ENCODE measurements around the gene SLC22A17.

The SLC22A17 gene

DNA sequence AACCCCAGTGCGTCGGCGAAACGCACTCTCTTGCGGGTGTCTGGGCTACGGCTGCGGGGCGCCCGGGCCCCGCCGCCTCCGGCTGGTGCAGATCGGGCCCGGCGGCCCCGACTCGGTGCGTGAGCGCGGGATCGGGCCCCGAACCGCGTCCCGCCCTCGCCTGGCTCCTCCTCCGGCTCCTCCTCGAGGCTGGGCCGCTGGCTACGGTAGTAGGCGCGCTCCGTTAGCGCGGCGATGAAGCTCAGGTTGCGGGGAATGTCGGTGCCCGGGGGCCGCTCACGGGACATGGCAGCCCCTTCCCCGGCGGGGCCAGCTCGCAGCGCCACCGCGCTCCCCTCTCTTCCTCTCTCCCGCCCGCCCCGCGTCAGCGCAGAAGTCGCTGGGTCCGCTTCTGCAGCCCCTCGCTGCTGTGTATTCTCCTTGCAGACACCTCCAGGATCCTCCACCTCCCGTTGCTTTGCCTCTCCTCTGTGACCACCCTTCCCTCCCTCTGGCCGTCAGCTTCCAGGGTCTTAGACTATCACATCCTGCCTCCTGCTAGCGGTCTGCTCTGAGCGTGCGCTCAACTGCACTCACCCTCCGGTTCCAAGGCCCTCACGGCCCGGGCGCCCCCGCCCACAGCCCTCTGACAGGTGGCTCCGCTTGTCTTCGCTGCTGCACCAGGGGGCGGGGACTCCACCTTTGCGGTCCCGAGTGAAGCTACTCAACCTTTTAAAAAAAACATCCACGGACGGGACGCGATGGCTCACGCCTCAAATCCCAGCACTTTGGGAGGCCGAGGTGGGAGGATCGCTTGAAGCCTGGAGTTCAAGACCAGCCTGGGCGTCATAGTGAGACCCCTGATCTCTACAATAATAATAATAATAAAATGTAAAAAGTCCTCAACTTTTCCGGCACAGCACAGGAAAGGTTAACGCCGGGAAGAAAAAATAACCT lies 50.1 kb downstream of the SLC22A17 start, which contains the start of gene PPP1R3E:
Gene PPP1R3E (minus strand): TSS at position 570 of the 936 bp plus-strand sequence. CDS start 283 bp downstream, at position 287.
- peak; percentile 86 for DNase-seq

- no peak for DNase-seq
Observed at GRCh38 chr14:23301969-23302289, 50.8 kb downstream of the SLC22A17 start.

DNA sequence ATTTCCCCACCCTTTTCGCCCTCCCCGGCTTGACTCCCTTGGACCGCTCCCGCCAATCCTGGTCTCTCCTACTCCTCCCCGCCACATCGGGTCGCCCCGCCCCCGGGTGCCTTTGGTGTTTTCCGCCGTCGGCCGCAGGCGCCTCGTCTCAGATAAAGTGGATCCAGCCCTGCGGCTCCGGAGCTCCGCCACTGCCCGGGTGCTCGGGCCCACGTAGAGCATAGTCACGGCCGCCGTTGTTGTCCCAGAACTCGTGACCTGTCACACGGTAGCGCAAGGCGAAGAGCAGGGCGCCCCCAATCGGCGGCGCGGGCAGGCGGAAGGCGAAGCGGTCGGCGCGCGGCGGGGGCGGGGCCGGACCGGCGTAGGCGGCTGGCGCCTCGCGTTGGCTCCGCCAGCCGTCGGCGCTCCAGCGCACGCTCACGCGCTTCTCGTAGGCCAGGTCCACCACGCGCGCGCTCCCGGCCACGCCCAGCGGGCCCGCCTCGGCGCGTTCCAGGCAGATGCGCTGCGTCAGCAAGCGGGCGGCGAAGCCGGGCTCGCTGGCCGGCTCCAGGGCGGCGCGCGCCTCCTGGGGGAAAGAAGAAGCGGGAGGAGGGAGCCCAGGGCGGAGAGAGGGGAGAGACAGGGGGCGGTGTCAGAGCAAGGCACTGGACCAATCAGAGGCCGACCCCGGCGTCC lies 51.3 kb downstream of the SLC22A17 start:
- peak; percentile 98 for DNase-seq

DNA sequence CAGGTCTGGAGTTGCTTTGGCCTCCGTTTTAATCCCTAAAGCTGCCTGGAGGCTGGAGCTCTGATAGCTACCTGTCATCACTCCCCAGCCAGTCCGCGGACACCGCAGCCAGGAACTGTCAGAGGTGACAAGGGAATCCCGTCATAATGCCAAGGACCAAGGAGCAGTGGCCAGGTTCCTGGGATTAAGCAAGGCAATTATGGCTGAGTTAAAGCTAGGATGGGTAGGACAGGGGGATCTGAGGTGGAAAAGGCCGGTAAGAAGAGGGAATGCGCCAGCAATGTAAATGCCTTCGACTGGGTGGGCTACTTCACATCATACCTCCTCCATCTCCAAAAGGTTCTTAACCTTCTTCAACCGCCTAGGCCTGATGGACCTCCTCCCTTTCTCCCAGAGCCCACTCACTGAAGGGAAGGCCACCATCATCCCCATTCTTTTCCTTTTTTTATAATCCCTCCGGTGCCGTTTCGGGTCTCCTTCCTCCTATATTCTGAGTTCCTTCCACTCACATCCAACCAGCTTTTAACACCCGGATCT lies 51.9 kb downstream of the SLC22A17 start:
- DNase-seq = peak; percentile 73

GRCh38 chr14:23299986-23300686 lies 52.6 kb downstream of the SLC22A17 start:
- peak; percentile 11 for DNase-seq

- peak; percentile 21 for DNase-seq
Observed at GRCh38 chr14:23299211-23299957, 53.3 kb downstream of the SLC22A17 start.

DNA sequence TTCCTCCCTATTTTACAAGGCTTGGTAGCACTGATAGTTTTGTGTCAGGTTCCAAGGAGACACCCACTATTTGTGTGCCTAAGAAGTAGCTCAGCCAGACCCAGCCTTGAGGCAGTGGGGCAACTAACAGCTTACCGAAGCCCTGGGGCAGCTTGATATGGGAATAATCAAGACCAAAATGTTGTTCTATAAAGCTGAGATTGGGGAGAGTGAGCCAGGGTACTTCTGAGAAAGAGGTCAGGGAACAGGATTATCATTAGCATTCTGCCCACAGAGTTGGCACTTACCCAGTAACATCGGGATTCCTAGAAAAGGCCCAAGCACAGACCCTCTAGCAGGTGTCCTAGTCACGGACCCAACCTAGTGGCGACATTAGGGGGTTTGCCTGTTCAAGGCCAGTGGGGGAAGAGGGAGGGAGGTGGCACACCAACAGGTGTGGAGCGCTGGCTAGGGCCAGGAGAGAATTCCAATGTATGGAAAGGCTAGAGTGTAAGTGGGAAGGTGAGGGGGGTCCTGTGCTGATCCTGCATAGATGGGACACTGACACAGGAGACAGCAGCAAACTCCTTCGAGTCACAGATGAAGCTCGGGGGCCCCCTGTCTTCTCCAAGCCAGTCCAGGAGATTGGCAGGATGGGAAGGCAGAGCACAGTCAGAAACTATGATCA lies 54.9 kb downstream of the SLC22A17 start:
- no peak for DNase-seq

- no peak for DNase-seq
Observed at GRCh38 chr14:23297096-23297495, 55.6 kb downstream of the SLC22A17 start.
